ENCODE data around the gene CDKAL1.

CDKAL1 gene

GRCh38 chr6:21026576-21027273, 492.5 kb downstream of the CDKAL1 start:
- no peak overlapping the region for H2BK5ac ChIP-seq (ENCODE audit: low read length)
- H3K4ac ChIP-seq (ENCODE audit: low read depth, low read length) = no peak overlapping the region
- no CpG with 5 or more reads among the region's 3 CpGs for WGBS (ENCODE audit: extremely low coverage, insufficient coverage, low lambda C conversion rate)
- H2BK15ac ChIP-seq (replicated peaks; ENCODE audit: low read depth) = no peak overlapping the region
- H3K9ac ChIP-seq (ENCODE audit: low read length) = no peak overlapping the region
- no peak overlapping the region for H3K18ac ChIP-seq (ENCODE audit: low read length)
- H3K27ac ChIP-seq (ENCODE audit: low read depth, low read length) = no peak overlapping the region
- H3K36me3 ChIP-seq (ENCODE audit: control insufficient read depth, insufficient read depth, low read length) = no peaks in the 10 kb centered on the region
- H3K4me2 ChIP-seq (ENCODE audit: low read length) = no peak overlapping the region
- no peaks in the 10 kb centered on the region for H3K27me3 ChIP-seq (ENCODE audit: insufficient read depth, low read length, poor library complexity)
- H3K79me2 ChIP-seq (ENCODE audit: control insufficient read depth, insufficient read depth, low read length) = no peaks in the 10 kb centered on the region
- H3K4me1 ChIP-seq (ENCODE audit: control insufficient read depth, low read depth, low read length) = no peaks in the 10 kb centered on the region
- no peak for DNase-seq
- H4K5ac ChIP-seq (ENCODE audit: low read length) = no peak overlapping the region
- no peaks in the 10 kb centered on the region for H3K79me1 ChIP-seq (ENCODE audit: low read length)
- H4K8ac ChIP-seq (ENCODE audit: low read depth, low read length) = no peak overlapping the region
- H3K23ac ChIP-seq (ENCODE audit: low read length) = no peak overlapping the region
- no peak overlapping the region for H2AK5ac ChIP-seq (ENCODE audit: low read length)
- no peak overlapping the region for H3K56ac ChIP-seq (ENCODE audit: low read length)
- no peak overlapping the region for H3K4me3 ChIP-seq (ENCODE audit: low read length)
- no peak overlapping the region for H2BK120ac ChIP-seq (ENCODE audit: low read depth, low read length)

- Histone ChIP-seq H3K23ac (ENCODE audit: low read length) (no peak overlapping the region), H3K79me1 (ENCODE audit: low read length) (no peaks in the 10 kb centered on the region), H3K4me2 (ENCODE audit: low read length) (no peak overlapping the region), H3K4ac (ENCODE audit: low read depth, low read length) (no peak overlapping the region), H3K18ac (ENCODE audit: low read length) (no peak overlapping the region), H3K27me3 (ENCODE audit: insufficient read depth, low read length, poor library complexity) (no peaks in the 10 kb centered on the region), H2BK120ac (ENCODE audit: low read depth, low read length) (no peak overlapping the region), H3K79me2 (ENCODE audit: control insufficient read depth, insufficient read depth, low read length) (no peaks in the 10 kb centered on the region), H3K9ac (ENCODE audit: low read length) (no peak overlapping the region), H3K4me1 (ENCODE audit: control insufficient read depth, low read depth, low read length) (no peaks in the 10 kb centered on the region), H3K56ac (ENCODE audit: low read length) (no peak overlapping the region), H2AK5ac (ENCODE audit: low read length) (no peak overlapping the region), H3K27ac (ENCODE audit: low read depth, low read length) (no peak overlapping the region), H3K4me3 (ENCODE audit: low read length) (no peak overlapping the region), H4K5ac (ENCODE audit: low read length) (no peak overlapping the region), H3K36me3 (ENCODE audit: control insufficient read depth, insufficient read depth, low read length) (no peaks in the 10 kb centered on the region), H2BK15ac (replicated peaks; ENCODE audit: low read depth) (no peak overlapping the region), H4K8ac (ENCODE audit: low read depth, low read length) (no peak overlapping the region), H2BK5ac (ENCODE audit: low read length) (no peak overlapping the region)
- WGBS (ENCODE audit: extremely low coverage, insufficient coverage, low lambda C conversion rate) = no CpG with 5 or more reads among the region's 2 CpGs
- DNase-seq = no peak
These were observed 493.2 kb downstream of the CDKAL1 start for GRCh38 chr6:21027507-21027906.

GRCh38 chr6:21031182-21031581, 496.9 kb downstream of the CDKAL1 start:
- H3K4me2 ChIP-seq (ENCODE audit: low read length) = no peak overlapping the region
- H3K4me1 ChIP-seq (ENCODE audit: control insufficient read depth, low read depth, low read length) = no peaks in the 10 kb centered on the region
- no peak overlapping the region for H3K56ac ChIP-seq (ENCODE audit: low read length)
- H4K8ac ChIP-seq (ENCODE audit: low read depth, low read length) = no peak overlapping the region
- no peak overlapping the region for H3K18ac ChIP-seq (ENCODE audit: low read length)
- no CpG with 5 or more reads among the region's 5 CpGs for WGBS (ENCODE audit: extremely low coverage, insufficient coverage, low lambda C conversion rate)
- no peaks in the 10 kb centered on the region for H3K36me3 ChIP-seq (ENCODE audit: control insufficient read depth, insufficient read depth, low read length)
- no peak overlapping the region for H3K9ac ChIP-seq (ENCODE audit: low read length)
- DNase-seq = no peak
- no peaks in the 10 kb centered on the region for H3K27me3 ChIP-seq (ENCODE audit: insufficient read depth, low read length, poor library complexity)
- no peak overlapping the region for H3K4ac ChIP-seq (ENCODE audit: low read depth, low read length)
- no peak overlapping the region for H2BK120ac ChIP-seq (ENCODE audit: low read depth, low read length)
- no peak overlapping the region for H3K4me3 ChIP-seq (ENCODE audit: low read length)
- H2BK5ac ChIP-seq (ENCODE audit: low read length) = no peak overlapping the region
- H3K23ac ChIP-seq (ENCODE audit: low read length) = no peak overlapping the region
- no peak overlapping the region for H2AK5ac ChIP-seq (ENCODE audit: low read length)
- H2BK15ac ChIP-seq (replicated peaks; ENCODE audit: low read depth) = no peak overlapping the region
- no peak overlapping the region for H3K27ac ChIP-seq (ENCODE audit: low read depth, low read length)
- no peak overlapping the region for H4K5ac ChIP-seq (ENCODE audit: low read length)
- H3K79me2 ChIP-seq (ENCODE audit: control insufficient read depth, insufficient read depth, low read length) = no peaks in the 10 kb centered on the region
- H3K79me1 ChIP-seq (ENCODE audit: low read length) = no peaks in the 10 kb centered on the region

- Histone ChIP-seq H3K18ac (ENCODE audit: low read length) (no peak overlapping the region), H3K4me2 (ENCODE audit: low read length) (no peak overlapping the region), H3K4me3 (ENCODE audit: low read length) (no peak overlapping the region), H2AK5ac (ENCODE audit: low read length) (no peak overlapping the region), H2BK5ac (ENCODE audit: low read length) (no peak overlapping the region), H3K27ac (ENCODE audit: low read depth, low read length) (no peak overlapping the region), H3K9ac (ENCODE audit: low read length) (no peak overlapping the region), H2BK120ac (ENCODE audit: low read depth, low read length) (no peak overlapping the region), H2BK15ac (replicated peaks; ENCODE audit: low read depth) (no peak overlapping the region), H3K4me1 (ENCODE audit: control insufficient read depth, low read depth, low read length) (peaks cover 2% of the 10 kb centered on the region), H3K36me3 (ENCODE audit: control insufficient read depth, insufficient read depth, low read length) (no peaks in the 10 kb centered on the region), H3K23ac (ENCODE audit: low read length) (no peak overlapping the region), H3K27me3 (ENCODE audit: insufficient read depth, low read length, poor library complexity) (no peaks in the 10 kb centered on the region), H3K79me1 (ENCODE audit: low read length) (no peaks in the 10 kb centered on the region), H4K8ac (ENCODE audit: low read depth, low read length) (no peak overlapping the region), H4K5ac (ENCODE audit: low read length) (no peak overlapping the region), H3K4ac (ENCODE audit: low read depth, low read length) (no peak overlapping the region), H3K56ac (ENCODE audit: low read length) (no peak overlapping the region), H3K79me2 (ENCODE audit: control insufficient read depth, insufficient read depth, low read length) (no peaks in the 10 kb centered on the region)
- no CpG with 5 or more reads among the region's 1 CpG for WGBS (ENCODE audit: extremely low coverage, insufficient coverage, low lambda C conversion rate)
- no peak for DNase-seq
These were observed 498.8 kb downstream of the CDKAL1 start for GRCh38 chr6:21033084-21033483.

- Histone ChIP-seq H4K5ac (ENCODE audit: low read length) (no peak overlapping the region), H3K18ac (ENCODE audit: low read length) (no peak overlapping the region), H3K56ac (ENCODE audit: low read length) (no peak overlapping the region), H3K27ac (ENCODE audit: low read depth, low read length) (no peak overlapping the region), H3K4me3 (ENCODE audit: low read length) (no peak overlapping the region), H3K79me2 (ENCODE audit: control insufficient read depth, insufficient read depth, low read length) (no peaks in the 10 kb centered on the region), H2BK5ac (ENCODE audit: low read length) (no peak overlapping the region), H3K36me3 (ENCODE audit: control insufficient read depth, insufficient read depth, low read length) (no peaks in the 10 kb centered on the region), H3K9ac (ENCODE audit: low read length) (no peak overlapping the region), H2BK15ac (replicated peaks; ENCODE audit: low read depth) (no peak overlapping the region), H2AK5ac (ENCODE audit: low read length) (no peak overlapping the region), H3K27me3 (ENCODE audit: insufficient read depth, low read length, poor library complexity) (no peaks in the 10 kb centered on the region), H3K4ac (ENCODE audit: low read depth, low read length) (no peak overlapping the region), H3K4me1 (ENCODE audit: control insufficient read depth, low read depth, low read length) (peaks cover 2% of the 10 kb centered on the region), H2BK120ac (ENCODE audit: low read depth, low read length) (no peak overlapping the region), H3K23ac (ENCODE audit: low read length) (no peak overlapping the region), H4K8ac (ENCODE audit: low read depth, low read length) (no peak overlapping the region), H3K79me1 (ENCODE audit: low read length) (no peaks in the 10 kb centered on the region), H3K4me2 (ENCODE audit: low read length) (no peak overlapping the region)
- WGBS (ENCODE audit: extremely low coverage, insufficient coverage, low lambda C conversion rate) = no CpG with 5 or more reads among the region's 4 CpGs
- peak; percentile 36 for DNase-seq
These were observed 499.3 kb downstream of the CDKAL1 start for GRCh38 chr6:21033575-21034026.

GRCh38 chr6:21034345-21034744, 500.1 kb downstream of the CDKAL1 start:
- no CpG with 5 or more reads among the region's 3 CpGs for WGBS (ENCODE audit: extremely low coverage, insufficient coverage, low lambda C conversion rate)
- DNase-seq = no peak

More at GRCh38 chr6:21034345-21034744, 500.1 kb downstream of the CDKAL1 start:
- Histone ChIP-seq H3K9ac (ENCODE audit: low read length) (no peak overlapping the region), H3K56ac (ENCODE audit: low read length) (no peak overlapping the region), H3K18ac (ENCODE audit: low read length) (no peak overlapping the region), H2BK15ac (replicated peaks; ENCODE audit: low read depth) (no peak overlapping the region), H3K4ac (ENCODE audit: low read depth, low read length) (no peak overlapping the region), H3K4me1 (ENCODE audit: control insufficient read depth, low read depth, low read length) (peaks cover 2% of the 10 kb centered on the region), H3K27ac (ENCODE audit: low read depth, low read length) (no peak overlapping the region), H2BK120ac (ENCODE audit: low read depth, low read length) (no peak overlapping the region), H3K36me3 (ENCODE audit: control insufficient read depth, insufficient read depth, low read length) (no peaks in the 10 kb centered on the region), H3K4me2 (ENCODE audit: low read length) (no peak overlapping the region), H4K8ac (ENCODE audit: low read depth, low read length) (no peak overlapping the region), H3K23ac (ENCODE audit: low read length) (no peak overlapping the region), H3K27me3 (ENCODE audit: insufficient read depth, low read length, poor library complexity) (no peaks in the 10 kb centered on the region), H3K79me2 (ENCODE audit: control insufficient read depth, insufficient read depth, low read length) (no peaks in the 10 kb centered on the region), H3K79me1 (ENCODE audit: low read length) (no peaks in the 10 kb centered on the region), H2AK5ac (ENCODE audit: low read length) (no peak overlapping the region), H3K4me3 (ENCODE audit: low read length) (no peak overlapping the region), H4K5ac (ENCODE audit: low read length) (no peak overlapping the region), H2BK5ac (ENCODE audit: low read length) (no peak overlapping the region)
